Measurements from ENCODE around the gene PKHD1.

Gene PKHD1

GRCh38 chr6:51600514-51600913, 486.9 kb downstream of the PKHD1 start:
- no peak for DNase-seq

- DNase-seq = no peak
Observed at GRCh38 chr6:51598171-51598570, 489.2 kb downstream of the PKHD1 start.

- DNase-seq = no peak
Observed at GRCh38 chr6:51594981-51595380, 492.4 kb downstream of the PKHD1 start.

DNA sequence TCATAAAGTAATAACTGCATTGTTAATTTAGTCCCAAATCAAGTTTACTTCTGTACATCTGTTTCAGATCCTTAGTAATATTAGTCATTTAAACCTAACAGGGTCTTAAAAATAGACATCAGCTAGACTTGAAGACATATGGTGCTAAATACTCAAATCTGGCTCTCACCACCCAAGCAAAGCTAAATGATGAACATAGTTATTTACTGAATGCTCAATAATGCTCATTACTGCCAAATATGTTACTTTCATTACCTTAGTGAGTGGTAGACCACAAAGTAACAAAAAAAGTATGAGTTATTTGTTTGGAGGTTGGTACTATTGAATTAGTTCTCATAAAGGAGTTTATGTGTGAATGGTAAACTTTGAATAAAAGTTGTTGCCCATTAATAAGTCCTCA, 502.1 kb downstream of the PKHD1 start:
- no peak for DNase-seq

GRCh38 chr6:51584163-51584562, 503.2 kb downstream of the PKHD1 start:
- no peak for DNase-seq

GRCh38 chr6:51578994-51579393, 508.4 kb downstream of the PKHD1 start:
- DNase-seq = no peak

DNA sequence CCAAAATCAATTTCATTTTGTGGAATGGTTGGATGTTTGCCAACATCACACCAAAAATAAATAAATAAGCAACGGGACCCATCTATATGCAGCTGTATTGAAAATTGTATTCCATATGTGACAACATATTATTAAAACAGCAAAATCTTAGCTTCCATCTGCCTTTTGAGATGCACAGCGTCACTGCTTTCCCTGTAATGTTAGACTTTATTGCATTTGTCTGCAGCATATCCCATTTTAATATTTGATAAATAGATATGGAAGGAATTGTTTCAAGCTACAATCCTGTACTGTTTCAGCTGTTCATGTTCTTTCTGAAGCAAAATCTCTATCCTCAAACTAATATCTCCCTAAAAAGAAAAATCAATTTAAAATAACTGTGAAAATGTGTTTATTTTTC, 509.1 kb downstream of the PKHD1 start:
- DNase-seq = no peak

DNA sequence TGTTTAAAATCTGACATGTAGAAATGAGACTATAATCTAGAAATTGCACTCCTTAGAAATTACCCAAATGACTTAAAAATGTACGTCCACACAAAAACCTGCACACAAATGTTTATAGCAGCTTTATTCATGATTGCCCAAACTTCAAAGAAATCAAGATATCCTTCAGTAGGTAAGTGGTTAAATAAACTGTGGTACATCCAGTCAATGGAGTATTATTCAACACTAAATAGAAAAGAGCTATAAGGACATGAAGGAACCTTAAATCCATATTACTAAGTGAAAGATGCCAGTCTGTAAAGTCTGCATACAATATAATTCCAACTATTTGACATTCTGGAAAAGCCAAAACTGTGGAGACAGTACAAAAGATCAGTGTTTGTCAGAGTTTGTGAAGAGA, 513.4 kb downstream of the PKHD1 start:
- DNase-seq = no peak

DNA sequence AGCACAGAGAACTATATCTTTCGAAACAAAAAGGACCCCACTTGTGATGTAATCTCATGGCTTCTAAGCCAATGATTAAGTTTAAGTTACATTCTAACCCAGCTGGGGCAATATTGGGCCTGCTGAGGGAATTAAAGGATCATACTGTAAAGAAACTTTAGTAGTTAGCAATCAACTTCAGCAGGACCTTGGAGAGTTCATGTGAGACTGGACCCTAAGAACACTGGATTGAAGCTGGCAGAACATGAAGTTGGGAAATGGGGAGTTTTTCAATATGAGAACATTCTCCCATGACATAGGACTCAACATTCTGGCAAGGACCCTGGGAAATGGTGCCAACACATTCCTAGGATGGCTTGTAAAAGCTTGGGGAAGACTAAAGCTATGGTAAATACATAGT, 516.2 kb downstream of the PKHD1 start:
- DNase-seq = no peak

DNA sequence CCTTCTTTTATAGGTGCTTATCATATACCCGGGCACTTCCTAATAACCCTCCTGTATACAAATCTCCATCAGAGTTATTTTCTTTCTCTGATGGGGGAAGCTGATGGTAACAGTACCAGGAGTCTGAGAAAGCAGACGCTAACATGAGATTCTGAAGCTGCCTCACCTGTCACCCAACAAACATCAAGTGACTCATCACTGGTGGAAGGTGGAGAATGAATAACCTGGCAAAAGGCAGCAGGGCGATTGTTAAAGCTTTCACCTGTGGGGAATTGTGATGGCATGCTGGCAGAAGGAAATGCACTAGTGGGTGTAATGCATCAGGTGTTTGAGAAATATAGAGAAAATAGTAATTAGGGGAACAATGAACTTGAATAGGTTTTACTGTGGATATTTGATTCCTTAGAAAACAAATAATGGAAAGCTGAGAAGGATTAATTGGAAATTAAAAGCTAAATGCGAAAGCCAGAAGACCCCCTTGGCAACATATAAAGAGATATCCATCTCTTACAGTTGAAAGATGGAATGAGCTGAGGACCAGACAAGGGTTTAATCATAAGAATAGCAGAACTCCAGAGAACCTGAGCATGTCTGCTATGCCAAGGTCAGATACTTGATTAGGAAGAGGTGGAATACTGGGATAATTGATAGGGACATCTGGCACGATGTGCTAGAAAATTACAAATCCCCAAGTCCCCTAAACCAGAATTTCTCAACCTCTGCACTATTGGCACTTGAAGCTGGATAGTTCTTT, 517.1 kb downstream of the PKHD1 start:
- no peak for DNase-seq

DNA sequence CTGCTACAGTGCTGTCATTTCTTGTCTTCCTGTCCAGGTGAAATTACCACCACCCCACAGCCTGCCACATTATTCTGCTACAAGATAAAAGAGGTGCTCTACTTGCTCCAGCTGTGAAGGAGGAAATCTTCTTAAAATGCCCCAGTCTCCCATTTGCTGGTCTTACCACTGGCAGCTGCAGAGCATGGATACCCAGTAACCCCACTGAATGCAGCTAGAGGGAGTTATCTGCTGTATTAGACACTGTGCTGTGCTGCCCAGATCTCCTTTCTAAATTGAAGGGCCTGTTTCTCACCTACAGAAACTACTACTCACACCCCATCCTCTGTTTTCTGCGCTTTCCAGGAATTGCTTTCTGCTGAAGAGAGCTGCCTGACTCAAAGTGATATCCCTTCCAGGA, 517.8 kb downstream of the PKHD1 start:
- DNase-seq = no peak

DNA sequence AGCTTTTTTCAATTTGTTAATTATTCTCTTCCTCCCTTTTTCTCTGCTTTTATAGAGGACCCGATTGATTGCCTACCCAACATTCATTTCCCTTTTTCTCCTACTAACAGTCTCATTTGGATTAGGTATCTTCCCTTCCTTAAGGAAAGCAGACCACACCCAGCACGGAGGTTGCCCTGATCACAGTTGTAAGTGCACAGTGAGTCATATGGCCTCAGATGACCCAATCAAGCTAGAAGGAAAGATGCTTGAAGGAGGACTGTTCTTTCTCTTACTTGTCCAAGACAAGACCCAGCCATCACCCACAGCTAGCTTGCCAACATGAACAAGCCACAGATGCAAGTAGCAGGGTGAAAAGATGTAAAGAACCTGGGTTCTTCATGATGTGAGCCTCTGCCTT, 518.6 kb downstream of the PKHD1 start:
- DNase-seq = no peak

GRCh38 chr6:51565472-51565871, 521.9 kb downstream of the PKHD1 start:
- no peak for DNase-seq
